RWPE1 (cell line): ENCODE measurements around the gene PSMC4.

Source experiments
- CTCF ChIA-PET: fragments of 350-600 bp; sonication (Branson Sonifier 250); formaldehyde crosslinking; extraction: SDS; loops from one replicate; lab custom pipeline; 2021; lab: Yijun Ruan, JAX
- POLR2A ChIA-PET: fragments of 400-600 bp; formaldehyde crosslinking; extraction: SDS; loops from one replicate; lab custom pipeline; 2020; ENCODE audit warnings: antibody characterized with exemption; ENCODE audit not compliant: low non-redundant PET; lab: Yijun Ruan, JAX
- DNase-seq: peaks from one replicate; pipeline ENCODE4 v3.0.0; 2012; ENCODE audit warnings: low spot score
- H3K27ac ChIP-seq: fragments of 450-650 bp; 2 replicates; pipeline ENCODE4 v1.5.1; 2017
- CTCF ChIP-seq: fragments of 450-650 bp; conservative IDR thresholded peaks from 2 replicates; pipeline ENCODE4 v1.5.1; 2017; ENCODE audit warnings: low read depth, mild to moderate bottlenecking

The PSMC4 gene

GRCh38 chr19:39970675-39971379, at the start of gene PSMC4:
TSS of gene PSMC4 (plus strand) at chr19:39971165. CDS start at chr19:39971203, 38 bp downstream.
- peak within 1 kb of the TSS; percentile 88 for H3K27ac ChIP-seq
- CTCF ChIA-PET: interaction anchor here (0.5 to 1.8 kb wide), 9 partner anchors 125 to 464 kb away, joined by 3 to 7 read pairs (median 4); partner anchors contain the start of gene FBL
- POLR2A ChIA-PET: interaction anchor here (0.6 to 1.0 kb wide), 6 partner anchors 11 to 137 kb away, joined by 3 to 5 read pairs (median 4); partner anchors contain the start of genes DYRK1B and FBL
- peak; percentile 71 for TF ChIP-seq CTCF
- DNase-seq: peak; percentile 97

GRCh38 chr19:39923862-39924261, 47.1 kb upstream of the PSMC4 start:
- TF ChIP-seq CTCF: no peak
- no peak for DNase-seq
- POLR2A ChIA-PET: no interaction called here
- CTCF ChIA-PET: no interaction called here
- no peak overlapping the region for H3K27ac ChIP-seq

GRCh38 chr19:39924389-39924788, 46.6 kb upstream of the PSMC4 start:
- ChIA-PET CTCF (interaction anchor here (0.5 to 0.7 kb wide), 2 partner anchors 166 to 486 kb away, joined by 3 read pairs; no protein-coding TSS in a partner anchor), POLR2A (no interaction called here)
- DNase-seq: no peak
- no peak overlapping the region for H3K27ac ChIP-seq
- no peak for TF ChIP-seq CTCF

GRCh38 chr19:39924952-39925351, 46.0 kb upstream of the PSMC4 start:
- ChIA-PET POLR2A (no interaction called here), CTCF (interaction anchor here (0.7 kb wide), 1 partner anchor 165 kb away, joined by 3 read pairs; no protein-coding TSS in a partner anchor)
- DNase-seq: no peak
- TF ChIP-seq CTCF: no peak
- H3K27ac ChIP-seq: no peak overlapping the region

GRCh38 chr19:39926170-39926760, 44.7 kb upstream of the PSMC4 start:
- TF ChIP-seq CTCF: no peak
- ChIA-PET POLR2A (no interaction called here), CTCF (no interaction called here)

GRCh38 chr19:39927076-39927475, 43.9 kb upstream of the PSMC4 start:
- ChIA-PET POLR2A (no interaction called here), CTCF (no interaction called here)
- H3K27ac ChIP-seq: no peak overlapping the region
- TF ChIP-seq CTCF: no peak
- DNase-seq: no peak

More at GRCh38 chr19:39926170-39926760, 44.7 kb upstream of the PSMC4 start:
- no peak overlapping the region for H3K27ac ChIP-seq
- DNase-seq: no peak
